Erythroblast (primary cell): ENCODE data around the gene NPTN.

ENCODE experiments used
- DNase-seq, 2 experiments: peaks; one replicate each; lab custom pipeline; 2025; lab: John Stamatoyannopoulos, UW
- GATA1 ChIP-seq: IDR thresholded peaks from 2 replicates; pipeline ENCODE4 v1.6.1; 2011; ENCODE audit warnings: low read depth, mild to moderate bottlenecking, control low read depth, low read length, moderate library complexity
- POLR2A ChIP-seq: IDR thresholded peaks from 2 replicates; pipeline ENCODE4 v1.6.1; 2011; ENCODE audit warnings: mild to moderate bottlenecking, low read length

The NPTN gene

DNA sequence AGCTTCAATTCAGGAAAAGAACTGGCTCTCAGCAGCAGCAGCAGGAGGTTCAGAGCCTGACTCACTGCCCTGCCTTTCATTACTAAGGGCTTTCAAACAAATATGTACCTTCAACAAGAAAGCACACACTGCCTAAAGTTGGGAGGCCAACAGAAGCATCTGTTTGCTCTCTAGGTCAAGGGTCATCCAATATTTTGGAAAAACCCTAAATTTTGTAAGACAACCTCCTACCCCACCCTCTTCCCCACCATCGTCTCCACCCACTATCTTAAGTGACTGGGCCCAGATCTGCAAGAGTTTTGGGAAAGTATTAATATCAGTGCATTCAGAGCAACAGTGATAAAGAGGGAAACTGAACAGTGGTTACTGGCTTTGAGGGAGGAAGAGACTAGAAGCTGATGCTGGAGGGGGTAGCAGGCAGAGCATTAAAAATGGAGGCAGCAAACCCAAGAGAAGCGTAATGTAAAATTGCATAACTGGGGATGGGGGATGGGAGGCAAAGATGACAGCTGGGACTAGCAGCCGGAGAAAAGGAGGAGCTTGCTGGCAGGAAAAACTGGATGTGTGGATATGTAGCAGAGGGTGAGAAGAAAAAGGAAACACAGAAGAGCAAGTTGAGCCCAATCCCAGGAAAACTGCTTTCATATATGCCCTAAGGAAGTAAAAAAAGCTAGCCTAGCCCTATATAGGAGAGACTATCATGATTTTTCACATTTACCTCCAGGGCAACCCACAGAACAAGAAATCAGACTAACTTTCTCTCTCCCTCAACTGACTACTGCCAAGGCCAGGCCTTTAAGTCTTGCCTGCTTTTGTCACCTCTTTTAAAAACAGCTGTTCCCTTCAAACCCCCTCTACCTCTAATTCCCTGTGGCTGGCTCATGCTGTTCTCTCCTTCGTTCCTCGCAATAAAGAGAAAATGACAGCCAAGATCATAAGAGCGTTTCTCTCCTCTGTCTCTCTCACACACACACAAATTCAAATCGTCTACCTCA is 31.4 kb downstream of the NPTN start:
- TF ChIP-seq POLR2A, result no peak
- no peak for TF ChIP-seq GATA1

DNA sequence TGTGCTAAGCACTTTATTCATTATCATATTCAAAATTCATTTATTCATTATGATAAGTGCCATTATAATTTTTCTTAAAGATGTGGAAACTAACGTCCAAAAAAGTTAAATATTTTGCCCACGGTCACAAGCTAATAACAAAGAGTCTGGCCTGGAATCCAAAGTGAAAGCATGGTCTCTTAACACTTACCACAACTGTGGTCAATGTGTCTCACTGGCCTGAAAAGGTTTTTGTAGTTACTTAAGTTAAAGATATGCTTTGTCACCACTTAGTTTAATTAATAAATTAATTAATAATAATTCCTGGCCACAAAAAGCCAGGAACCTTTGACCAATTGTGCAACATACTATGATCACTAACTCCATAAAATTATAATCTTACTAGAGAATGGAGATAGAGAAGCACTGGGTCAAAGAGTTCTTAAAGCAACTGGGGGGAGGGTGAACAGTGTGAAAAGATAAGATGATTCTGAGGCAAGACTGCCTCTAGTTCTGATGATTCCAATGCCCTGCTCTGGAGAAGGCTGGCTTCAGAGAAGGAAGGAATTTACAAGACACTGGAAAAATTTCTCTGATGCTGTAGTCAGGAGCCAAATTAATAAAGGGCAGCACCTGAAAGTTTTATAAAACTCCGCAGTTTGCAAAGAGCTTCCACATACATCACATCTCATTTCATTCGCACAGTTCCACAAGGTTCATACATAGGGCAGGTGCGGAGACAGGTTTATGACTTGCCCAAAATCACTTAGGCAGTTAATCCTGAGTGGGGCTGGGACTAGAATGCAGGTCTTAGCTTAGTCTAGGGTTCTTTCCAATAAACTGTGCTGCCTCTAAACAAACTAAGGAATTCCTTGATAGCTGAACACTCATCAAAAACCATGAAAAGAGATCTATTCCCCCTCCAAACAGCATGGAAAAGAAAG is 32.5 kb downstream of the NPTN start:
- DNase-seq, result peak; percentile 29 to 40
- TF ChIP-seq POLR2A, result no peak

More for the DNA sequence above, 31.4 kb downstream of the NPTN start:
- peak; percentile 24 to 31 for DNase-seq

DNA sequence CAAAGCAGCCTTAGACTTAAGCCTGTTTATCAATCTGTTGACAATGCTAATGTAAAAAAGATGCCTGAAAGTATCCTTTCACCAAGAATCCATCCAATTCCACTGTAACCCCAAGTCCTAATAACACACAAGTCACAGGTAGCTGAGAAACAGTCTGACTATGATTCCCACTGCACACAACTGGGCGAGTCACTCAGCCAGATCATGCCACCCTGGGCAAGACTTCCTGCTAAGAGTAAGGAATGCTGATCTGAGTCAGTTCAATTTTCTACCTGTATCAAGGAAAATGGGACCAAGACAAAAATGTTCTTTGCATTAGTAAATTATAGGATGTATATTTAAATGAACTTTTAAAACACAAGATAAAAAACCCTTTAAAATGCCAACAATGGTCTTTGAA is 33.3 kb downstream of the NPTN start:
- no peak for DNase-seq
- TF ChIP-seq GATA1 (no peak), POLR2A (no peak)

DNA sequence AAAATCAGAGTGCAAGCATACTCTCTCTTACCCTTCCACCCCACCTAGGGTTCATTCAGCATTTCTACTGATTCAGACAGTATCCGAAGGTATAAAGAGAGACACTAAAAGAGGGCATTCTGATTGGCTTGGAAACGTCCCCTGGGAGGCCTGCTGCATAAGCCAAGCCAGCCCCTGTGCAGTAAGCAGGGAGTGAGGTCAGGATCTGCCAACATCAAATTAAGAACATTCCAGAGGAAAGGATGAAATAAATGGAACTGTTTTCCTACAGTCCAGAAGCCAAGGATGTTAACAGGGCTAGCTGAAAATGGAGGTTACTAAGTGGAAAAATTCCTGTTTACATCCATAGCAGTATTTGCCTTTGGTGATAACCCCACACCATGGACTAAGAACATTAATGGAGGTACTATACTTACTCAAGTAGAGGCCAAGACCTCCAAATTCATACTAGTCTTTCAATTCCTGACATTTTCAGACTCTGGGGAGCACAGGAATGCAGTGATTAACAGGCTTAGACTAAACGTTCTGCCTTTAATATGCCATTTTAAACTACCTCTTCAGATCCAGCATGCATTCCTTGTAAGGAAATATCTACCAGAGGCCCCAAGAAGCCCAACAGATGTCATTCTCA is 34.5 kb downstream of the NPTN start:
- TF ChIP-seq POLR2A (no peak), GATA1 (no peak)
- DNase-seq, result no peak

GRCh38 chr15:73597036-73597638 is 36.1 kb downstream of the NPTN start:
- DNase-seq, result no peak
- TF ChIP-seq GATA1, result no peak
- TF ChIP-seq POLR2A, result no peak

GRCh38 chr15:73596174-73596573 is 37.0 kb downstream of the NPTN start:
- peak; percentile 50 to 84 for DNase-seq

GRCh38 chr15:73594109-73594508 is 39.1 kb downstream of the NPTN start:
- no peak for TF ChIP-seq POLR2A
- no peak for DNase-seq

More at GRCh38 chr15:73596174-73596573, 37.0 kb downstream of the NPTN start:
- no peak for TF ChIP-seq POLR2A
- no peak for TF ChIP-seq GATA1

DNA sequence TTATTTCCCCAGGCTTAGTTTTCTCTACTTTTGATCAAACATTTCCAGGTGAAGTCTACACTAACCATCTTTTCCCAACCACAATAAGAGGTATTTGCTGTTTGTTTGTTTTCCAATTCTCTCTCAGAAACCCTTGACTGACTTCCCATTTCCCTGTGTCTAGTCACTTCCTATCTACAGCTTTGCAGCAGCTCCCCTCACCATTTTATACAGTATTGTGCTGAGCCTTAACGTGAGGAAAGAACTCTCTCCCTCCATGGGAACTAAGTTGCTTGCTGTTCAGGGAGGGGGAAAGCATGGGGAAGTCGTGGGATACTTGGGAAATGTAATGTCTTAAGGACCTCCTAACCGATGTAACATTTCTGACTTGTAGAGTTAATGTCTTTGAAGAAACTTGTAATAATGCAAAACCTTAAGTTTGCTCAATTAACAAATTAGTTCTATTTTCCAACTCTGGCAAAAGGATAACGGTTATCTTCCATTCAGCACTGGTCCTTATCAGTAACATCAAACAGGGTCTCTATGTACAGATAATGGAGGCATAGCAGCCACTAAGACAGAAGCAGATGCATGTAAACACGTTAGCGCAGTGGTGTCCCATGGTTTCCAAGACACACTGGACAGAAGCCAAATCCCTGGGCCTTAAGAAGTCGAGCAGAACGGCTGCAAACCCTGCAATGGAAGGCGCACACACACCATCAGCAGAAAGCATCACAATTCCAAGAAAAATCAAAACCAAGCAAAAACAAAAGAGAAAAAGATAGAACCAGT is 39.7 kb downstream of the NPTN start:
- DNase-seq, result peak; percentile 76 to 91

DNA sequence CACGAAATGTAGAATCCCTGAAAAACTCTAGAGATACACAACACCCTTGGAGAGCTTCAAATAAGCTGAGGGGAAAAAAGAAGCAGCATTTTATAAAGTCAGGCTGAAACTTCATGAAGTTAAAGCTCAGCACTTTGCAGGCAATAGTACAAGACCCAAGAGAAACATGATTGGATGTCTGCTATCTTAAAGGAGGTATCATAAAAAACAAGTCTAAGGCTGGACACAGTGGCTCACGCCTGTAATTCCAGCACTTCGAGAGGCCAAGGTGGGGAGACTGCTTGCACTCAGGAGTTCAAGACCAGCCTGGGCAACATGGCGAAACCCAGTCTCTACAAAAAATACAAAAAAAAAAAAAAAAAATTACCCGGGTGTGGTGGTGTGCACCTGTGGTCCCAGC is 42.9 kb downstream of the NPTN start:
- TF ChIP-seq POLR2A (no peak), GATA1 (no peak)
- no peak for DNase-seq

More for the DNA sequence above, 39.7 kb downstream of the NPTN start:
- TF ChIP-seq GATA1 (no peak), POLR2A (no peak)

DNA sequence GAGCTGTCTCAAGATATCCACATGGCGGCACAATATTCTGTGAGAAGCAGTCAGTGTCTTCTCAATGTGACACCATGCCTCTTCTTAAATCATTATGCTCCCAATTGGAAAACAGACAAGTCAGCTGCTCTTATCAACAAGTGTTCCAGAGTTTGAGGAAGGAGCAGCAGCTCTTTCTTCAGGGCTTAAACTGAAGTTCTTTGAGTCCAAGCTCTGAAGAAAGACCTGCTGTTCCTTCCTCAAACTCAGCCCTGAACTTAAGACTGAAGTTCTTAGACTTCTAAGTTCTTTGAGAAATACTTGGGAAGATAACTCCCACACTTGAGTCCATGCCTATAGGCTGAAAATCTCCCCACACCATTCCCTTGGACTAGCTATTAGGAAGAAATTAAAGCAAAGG is 43.4 kb downstream of the NPTN start:
- no peak for DNase-seq
- TF ChIP-seq POLR2A, result no peak
- TF ChIP-seq GATA1, result no peak

DNA sequence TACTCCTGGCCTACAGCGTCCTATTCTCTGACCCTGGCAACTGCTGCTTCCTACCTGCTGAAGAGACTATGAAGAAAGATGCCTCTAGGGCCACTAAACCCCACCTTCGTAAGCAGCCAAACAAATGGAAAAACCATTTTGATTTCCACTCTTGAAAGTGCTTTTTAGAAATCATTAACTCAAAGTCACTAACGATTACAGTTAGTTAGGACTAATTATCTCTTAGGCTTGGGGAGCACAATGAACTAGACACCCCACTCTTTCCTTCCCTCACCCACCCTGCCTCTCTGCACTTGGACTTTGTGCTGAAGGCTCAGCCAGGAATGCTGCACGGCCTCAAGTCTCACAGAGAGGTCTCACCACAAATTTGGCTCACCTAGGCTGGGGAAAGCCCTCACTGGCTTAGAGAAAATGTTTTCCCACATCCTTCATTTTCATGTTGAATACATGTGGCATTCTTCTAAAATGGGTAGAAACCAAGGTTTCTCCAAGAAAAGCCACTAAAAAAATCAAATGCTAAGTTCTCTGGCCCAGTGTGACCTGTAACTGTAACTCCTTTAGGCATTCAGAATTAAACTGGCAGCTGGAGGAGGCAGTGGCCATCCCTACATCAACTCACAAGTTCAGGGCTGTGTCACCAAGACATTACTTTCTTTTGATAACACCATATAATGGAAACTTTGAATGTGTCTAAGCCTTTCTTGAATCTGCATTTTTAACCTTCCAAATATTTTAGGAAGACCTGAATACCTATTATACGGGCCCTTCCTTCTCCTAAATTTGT is 47.1 kb downstream of the NPTN start:
- DNase-seq, result no peak
- TF ChIP-seq POLR2A (no peak), GATA1 (no peak)
